ENCODE data around the gene ARRB1. TPM values are rescaled to one million over a fixed set of nuclear protein-coding genes. Genes with fewer than 3 reads are reported as not detected.

The ARRB1 gene
- total and polyA plus RNA-seq, 4 donors, result 3.3 to 21.2 (median 12.5) TPM

- Histone ChIP-seq H3K4me3 (ENCODE audit: low read depth in 1 of 3, low read length in 3 of 3) (no peak overlapping the region), H3K9ac (ENCODE audit: low read depth in 1 of 2, low read length in 2 of 2) (no peak overlapping the region), H3K27me3 (ENCODE audit: control insufficient read depth in 4 of 4, insufficient read depth in 4 of 4, low read length in 3 of 4) (no peaks in the 10 kb centered on the region), H3K36me3 (ENCODE audit: control insufficient read depth in 4 of 4, insufficient read depth in 3 of 4, low read depth in 1 of 4, low read length in 3 of 4) (peaks cover 0 to 37% (median 7%) of the 10 kb centered on the region in 4 donors), H3K9me3 (ENCODE audit: control insufficient read depth in 4 of 4, low read length in 3 of 4) (no peaks in the 10 kb centered on the region), H3K27ac (ENCODE audit: low read depth in 1 of 2, low read length in 2 of 2) (no peak overlapping the region), H3K4me1 (ENCODE audit: control insufficient read depth in 4 of 4, insufficient read depth in 4 of 4, low read length in 3 of 4) (no peaks in the 10 kb centered on the region)
- TF ChIP-seq MAX (IDR thresholded peaks at IDR 0.05), result no peak
- TF ChIP-seq HNF4A (conservative IDR thresholded peaks at IDR 0.05), result no peak
- TF ChIP-seq FOXA1 (IDR thresholded peaks at IDR 0.05), result no peak
- TF ChIP-seq SP1 (IDR thresholded peaks at IDR 0.05), result no peak
- no peak for TF ChIP-seq REST (IDR thresholded peaks at IDR 0.05)
- no peak for TF ChIP-seq ATF3 (IDR thresholded peaks at IDR 0.05)
- TF ChIP-seq RAD21 (IDR thresholded peaks at IDR 0.05), result no peak
- TF ChIP-seq FOXA2 (IDR thresholded peaks at IDR 0.05), result no peak
- TF ChIP-seq CTCF (IDR thresholded peaks at IDR 0.05; ENCODE audit: low read depth, low read length, missing input control), result no peak
- no peak for TF ChIP-seq EGR1 (IDR thresholded peaks at IDR 0.05; ENCODE audit: low read depth in 2 of 2)
- no peak for TF ChIP-seq HNF4G (IDR thresholded peaks at IDR 0.05)
- TF ChIP-seq ZBTB33 (IDR thresholded peaks at IDR 0.05), result no peak
- TF ChIP-seq NR2F2 (IDR thresholded peaks at IDR 0.05), result no peak
- no peak for TF ChIP-seq JUND (IDR thresholded peaks at IDR 0.05)
- no peak for TF ChIP-seq RXRA (IDR thresholded peaks at IDR 0.05)
- no peak for TF ChIP-seq YY1 (IDR thresholded peaks at IDR 0.05)
- TF ChIP-seq TAF1 (conservative IDR thresholded peaks at IDR 0.05), result no peak
- 94% methylated on average over 11 of the region's 11 CpGs for WGBS
- DNase-seq (ENCODE audit: low spot score), result peak; percentile 28
Observed at GRCh38 chr11:75277211-75277805, 74.2 kb downstream of the ARRB1 start.
